ENCODE results near the gene DHRSX.

- TF ChIP-seq CTCF (IDR thresholded peaks at IDR 0.05) (no peak), POLR2A (IDR thresholded peaks at IDR 0.05) (no peak), POLR2AphosphoS5 (IDR thresholded peaks at IDR 0.05) (no peak)
These were observed 180.7 kb downstream of the DHRSX start for GRCh38 chrX:2320089-2320488.

All from upper lobe of left lung (tissue), 4 donors.